ENCODE data around the gene SGPP1. TPM values are rescaled to one million over a fixed set of nuclear protein-coding genes. Genes with fewer than 3 reads are reported as not detected.

The SGPP1 gene
- total RNA-seq, 4 donors from 2014 or later = 17.7 to 47.6 (median 21.5) TPM

DNA sequence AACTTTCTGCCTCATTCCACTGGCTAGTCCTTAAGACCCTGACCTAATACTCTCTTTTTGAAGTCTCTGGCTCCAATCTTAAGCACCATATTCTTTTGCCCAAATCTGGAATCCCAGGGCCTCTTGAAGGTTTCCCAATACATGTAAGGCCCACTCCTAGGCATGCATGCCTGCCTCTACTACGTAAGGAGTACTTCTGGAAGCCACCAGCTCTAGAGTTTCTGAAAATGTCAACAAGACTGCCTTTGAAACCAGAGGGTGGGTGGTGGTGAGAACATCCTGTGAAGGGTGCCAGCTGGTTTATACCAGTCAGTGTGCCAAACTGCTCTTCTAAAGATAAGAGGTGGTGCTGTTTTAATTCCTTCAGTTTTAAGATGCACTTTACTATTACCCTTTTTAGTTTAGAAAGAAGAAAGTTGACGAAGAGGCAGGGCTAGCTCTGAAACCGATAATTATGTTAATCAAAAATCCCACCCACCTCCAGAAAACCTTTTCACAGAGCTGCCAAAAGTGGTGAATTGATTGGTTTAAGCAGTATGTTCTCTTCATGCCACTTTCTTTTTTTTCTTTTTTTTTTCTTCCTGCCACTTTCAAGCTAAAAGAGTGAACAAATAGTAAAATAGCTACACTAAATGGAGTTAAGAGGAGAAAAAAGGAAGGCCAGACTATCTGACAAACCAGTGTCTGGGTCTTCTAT, 77.5 kb downstream of the SGPP1 start:
- TF ChIP-seq, protein P1, sequence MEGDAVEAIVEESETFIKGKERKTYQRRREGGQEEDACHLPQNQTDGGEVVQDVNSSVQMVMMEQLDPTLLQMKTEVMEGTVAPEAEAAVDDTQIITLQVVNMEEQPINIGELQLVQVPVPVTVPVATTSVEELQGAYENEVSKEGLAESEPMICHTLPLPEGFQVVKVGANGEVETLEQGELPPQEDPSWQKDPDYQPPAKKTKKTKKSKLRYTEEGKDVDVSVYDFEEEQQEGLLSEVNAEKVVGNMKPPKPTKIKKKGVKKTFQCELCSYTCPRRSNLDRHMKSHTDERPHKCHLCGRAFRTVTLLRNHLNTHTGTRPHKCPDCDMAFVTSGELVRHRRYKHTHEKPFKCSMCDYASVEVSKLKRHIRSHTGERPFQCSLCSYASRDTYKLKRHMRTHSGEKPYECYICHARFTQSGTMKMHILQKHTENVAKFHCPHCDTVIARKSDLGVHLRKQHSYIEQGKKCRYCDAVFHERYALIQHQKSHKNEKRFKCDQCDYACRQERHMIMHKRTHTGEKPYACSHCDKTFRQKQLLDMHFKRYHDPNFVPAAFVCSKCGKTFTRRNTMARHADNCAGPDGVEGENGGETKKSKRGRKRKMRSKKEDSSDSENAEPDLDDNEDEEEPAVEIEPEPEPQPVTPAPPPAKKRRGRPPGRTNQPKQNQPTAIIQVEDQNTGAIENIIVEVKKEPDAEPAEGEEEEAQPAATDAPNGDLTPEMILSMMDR (IDR thresholded peaks at IDR 0.05) = no peak
- TF ChIP-seq POLR2A (IDR thresholded peaks at IDR 0.05) = no peak
- Histone ChIP-seq H3K9me3 (no peaks in the 10 kb centered on the region), H3K27me3 (no peaks in the 10 kb centered on the region), H3K4me1 (no peaks in the 10 kb centered on the region), H3K27ac (no peak overlapping the region), H3K36me3 (no peaks in the 10 kb centered on the region), H3K4me3 (no peak overlapping the region)
- intact Hi-C loops (cut with DNase I; ENCODE audit: low total_unique reads) = no loop called here
- no peak for DNase-seq

DNA sequence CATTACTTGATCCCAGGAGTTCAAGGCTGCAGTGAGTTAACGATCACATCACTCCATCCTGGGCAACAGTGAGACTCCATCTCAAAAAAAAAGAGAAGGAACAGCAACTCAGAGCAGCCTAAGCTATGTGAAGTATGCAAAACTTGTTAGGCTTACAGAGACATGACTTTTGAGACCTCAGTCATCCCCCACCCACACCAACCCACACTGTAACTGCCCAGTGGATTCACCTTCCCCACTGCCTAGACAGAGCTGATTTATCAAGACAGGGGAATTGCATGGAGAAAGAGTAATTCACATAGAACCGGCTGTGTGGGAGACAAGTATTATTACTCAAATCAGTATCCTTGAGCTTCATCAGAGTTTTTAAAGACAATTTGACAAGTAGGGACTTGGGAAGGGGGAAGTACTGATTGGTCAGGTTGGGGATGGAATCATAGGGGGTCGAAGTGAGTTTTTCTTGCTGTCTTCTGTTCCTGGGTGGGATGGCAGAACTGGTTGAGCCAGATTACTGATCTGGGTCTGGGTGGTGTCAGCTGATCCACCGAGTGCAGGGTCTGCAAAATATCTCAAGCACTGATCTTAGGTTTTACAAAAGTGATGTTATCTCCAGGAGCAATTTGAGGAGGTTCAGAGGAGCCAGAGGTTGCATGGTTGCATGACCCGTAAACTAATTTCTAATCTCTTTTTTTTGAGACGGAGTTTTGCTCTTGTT, 80.0 kb downstream of the SGPP1 start:
- Histone ChIP-seq H3K36me3 (no peaks in the 10 kb centered on the region), H3K27me3 (no peaks in the 10 kb centered on the region), H3K27ac (no peak overlapping the region), H3K4me3 (no peak overlapping the region), H3K9me3 (no peaks in the 10 kb centered on the region), H3K4me1 (no peaks in the 10 kb centered on the region)
- TF ChIP-seq, protein P1 (IDR thresholded peaks at IDR 0.05) = no peak
- TF ChIP-seq POLR2A (IDR thresholded peaks at IDR 0.05) = no peak
- intact Hi-C loops (cut with DNase I; ENCODE audit: low total_unique reads) = no loop called here
- no peak for DNase-seq

DNA sequence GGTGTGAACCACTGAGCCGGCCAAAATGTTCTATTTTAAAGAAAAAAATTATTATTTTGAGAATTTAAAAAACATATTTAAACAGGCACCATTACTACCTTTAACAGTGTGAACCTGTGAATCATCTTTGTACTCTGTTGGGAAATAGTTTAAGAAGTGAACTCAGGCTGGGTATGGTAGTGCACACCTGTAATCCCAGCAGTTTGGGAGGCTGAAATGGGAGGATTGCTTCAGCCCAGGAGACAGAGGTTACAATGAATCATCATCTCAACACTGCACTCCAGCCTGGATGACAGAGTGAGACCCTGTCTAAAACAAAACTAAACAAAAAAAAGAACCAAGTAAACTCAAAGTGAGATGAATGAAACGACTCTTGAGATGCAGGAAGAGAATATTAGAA, 83.1 kb downstream of the SGPP1 start:
- TF ChIP-seq, protein P1 (IDR thresholded peaks at IDR 0.05) = no peak
- no peak for TF ChIP-seq POLR2A (IDR thresholded peaks at IDR 0.05)
- H3K36me3 ChIP-seq = no peaks in the 10 kb centered on the region
- no peak overlapping the region for H3K27ac ChIP-seq
- intact Hi-C loops (cut with DNase I; ENCODE audit: low total_unique reads) = no loop called here
- H3K9me3 ChIP-seq = no peaks in the 10 kb centered on the region
- DNase-seq = no peak
- H3K4me3 ChIP-seq = no peak overlapping the region
- no peaks in the 10 kb centered on the region for H3K27me3 ChIP-seq
- H3K4me1 ChIP-seq = no peaks in the 10 kb centered on the region

DNA sequence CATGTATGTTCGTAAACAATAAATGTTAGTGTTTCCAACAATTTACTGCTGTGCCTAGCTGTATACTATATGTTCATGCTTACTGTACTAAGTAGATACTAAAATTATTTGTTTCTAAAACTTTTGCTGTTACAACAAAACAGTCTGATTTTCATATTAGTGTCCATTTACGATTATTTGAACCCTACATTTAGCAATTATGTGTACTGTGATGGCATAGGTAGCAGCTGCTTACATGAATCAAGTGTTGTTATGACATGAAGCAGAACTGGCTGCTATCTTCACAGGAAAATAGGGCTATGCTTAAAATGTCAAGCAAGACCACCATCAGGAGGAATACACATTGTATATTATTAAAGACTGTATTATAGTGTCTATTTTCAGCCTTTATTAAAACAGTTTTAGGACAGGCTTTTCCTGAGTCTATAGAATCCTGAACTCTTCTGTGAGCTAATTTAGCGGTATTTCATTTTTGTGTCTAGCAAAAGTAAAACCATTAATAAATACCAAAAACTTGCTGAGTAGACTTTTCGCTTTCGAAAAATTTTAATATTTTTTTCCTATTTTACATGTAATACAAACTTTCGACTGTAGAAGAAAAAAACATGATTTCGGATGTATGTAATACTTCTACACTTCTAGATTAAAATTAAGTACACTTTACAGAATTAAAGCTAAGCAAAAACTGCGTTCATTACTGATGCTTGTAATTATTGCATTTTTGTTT, 85.0 kb downstream of the SGPP1 start:
- Histone ChIP-seq H3K27me3 (no peaks in the 10 kb centered on the region), H3K36me3 (no peaks in the 10 kb centered on the region), H3K4me3 (peak overlapping the region; percentile 56 to 57), H3K9me3 (no peaks in the 10 kb centered on the region), H3K4me1 (no peaks in the 10 kb centered on the region), H3K27ac (peak overlapping the region; percentile 95 to 98)
- DNase-seq = no peak
- no peak for TF ChIP-seq POLR2A (IDR thresholded peaks at IDR 0.05)
- TF ChIP-seq, protein P1 (IDR thresholded peaks at IDR 0.05) = no peak
- intact Hi-C loops (cut with DNase I; ENCODE audit: low total_unique reads) = no loop called here

DNA sequence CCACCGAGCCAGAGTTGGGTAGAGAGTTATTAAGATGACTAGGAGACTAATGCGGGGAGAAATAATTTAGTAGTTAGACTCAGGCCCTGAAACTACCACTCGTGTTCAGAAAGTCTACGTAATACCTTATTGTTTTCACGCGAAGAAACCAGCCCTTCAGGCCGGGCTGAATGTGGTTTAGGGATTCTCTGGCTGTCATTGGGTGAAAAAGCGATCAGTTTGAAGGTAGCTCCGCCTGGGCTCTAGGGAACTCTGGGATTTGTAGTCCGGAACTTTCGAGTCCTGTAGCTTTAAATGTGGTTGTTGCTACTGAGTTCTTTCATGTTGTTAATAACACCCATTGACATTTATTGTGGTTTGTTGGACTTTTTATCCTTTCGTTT, 85.6 kb downstream of the SGPP1 start:
- TF ChIP-seq POLR2A (IDR thresholded peaks at IDR 0.05) = no peak
- TF ChIP-seq, protein P1 (IDR thresholded peaks at IDR 0.05) = peak in 2 of 4 experiments; percentile 1 to 10
- Histone ChIP-seq H3K27me3 (no peaks in the 10 kb centered on the region), H3K9me3 (no peaks in the 10 kb centered on the region), H3K36me3 (no peaks in the 10 kb centered on the region), H3K4me1 (no peaks in the 10 kb centered on the region), H3K27ac (peak overlapping the region; percentile 95 to 98), H3K4me3 (peak overlapping the region; percentile 56 to 57)
- intact Hi-C loops (cut with DNase I; ENCODE audit: low total_unique reads) = no loop called here
- DNase-seq = peak; percentile 76 to 90
